Mucosa of rectum (tissue), 2 donors: ENCODE measurements around the gene MRGPRX1.

ENCODE experiments used
- H3K27ac ChIP-seq, 2 donors: one replicate each; pipeline ENCODE4 v1.7.0; 2013; ENCODE audit warnings: inconsistent platforms in 2 of 2, low read depth in 2 of 2, low read length in 2 of 2
- H3K27me3 ChIP-seq, 2 donors: one replicate each; pipeline ENCODE4 v1.7.0; 2013; ENCODE audit warnings: low read length in 2 of 2; ENCODE audit not compliant: control insufficient read depth in 2 of 2, insufficient read depth in 2 of 2
- H3K36me3 ChIP-seq, 2 donors: one replicate each; pipeline ENCODE4 v1.7.0; 2013; ENCODE audit warnings: low read length in 2 of 2; ENCODE audit not compliant: control insufficient read depth in 2 of 2, insufficient read depth in 2 of 2
- H3K4me1 ChIP-seq, 2 donors: one replicate each; pipeline ENCODE4 v1.7.0; 2013; ENCODE audit warnings: low read length in 2 of 2, mild to moderate bottlenecking in 1 of 2; ENCODE audit not compliant: control insufficient read depth in 2 of 2, insufficient read depth in 2 of 2
- H3K4me3 ChIP-seq, 2 donors: one replicate each; pipeline ENCODE4 v1.7.0; 2013; ENCODE audit warnings: low read length in 2 of 2
- H3K9ac ChIP-seq, 2 donors: one replicate each; pipeline ENCODE4 v1.7.0; 2013; ENCODE audit warnings: low read length in 2 of 2, low read depth in 1 of 2, mild to moderate bottlenecking in 1 of 2
- H3K9me3 ChIP-seq, 2 donors: one replicate each; pipeline ENCODE4 v1.7.0; 2013; ENCODE audit warnings: low read length in 2 of 2; ENCODE audit not compliant: control insufficient read depth in 2 of 2
- donor health status: healthy.
- donor health status: Normal muscosa, but diverticular disease.

Gene MRGPRX1

GRCh38 chr11:18939314-18939713, at the start of gene MRGPRX1:
Gene MRGPRX1 (minus strand): TSS chr11:18939414. CDS start chr11:18934784, 4,630 bp downstream.
- Histone ChIP-seq H3K27me3 (no peaks in the 10 kb centered on the region), H3K36me3 (no peaks in the 10 kb centered on the region), H3K27ac (no peak within 1 kb of the TSS), H3K4me1 (no peaks in the 10 kb centered on the region), H3K9me3 (no peaks in the 10 kb centered on the region), H3K4me3 (no peak within 1 kb of the TSS), H3K9ac (no peak within 1 kb of the TSS)

- H3K4me3 ChIP-seq: no peak overlapping the region
- no peaks in the 10 kb centered on the region for H3K9me3 ChIP-seq
- no peaks in the 10 kb centered on the region for H3K4me1 ChIP-seq
- H3K36me3 ChIP-seq: no peaks in the 10 kb centered on the region
- H3K9ac ChIP-seq: no peak overlapping the region
- no peak overlapping the region for H3K27ac ChIP-seq
- no peaks in the 10 kb centered on the region for H3K27me3 ChIP-seq
Measured at GRCh38 chr11:18987454-18988231, 48.4 kb upstream of the MRGPRX1 start.

- Histone ChIP-seq H3K4me3 (no peak overlapping the region), H3K27me3 (no peaks in the 10 kb centered on the region), H3K9me3 (no peaks in the 10 kb centered on the region), H3K9ac (no peak overlapping the region), H3K36me3 (no peaks in the 10 kb centered on the region), H3K4me1 (no peaks in the 10 kb centered on the region), H3K27ac (no peak overlapping the region)
Measured at GRCh38 chr11:18986744-18987143, 47.5 kb upstream of the MRGPRX1 start.

GRCh38 chr11:18981897-18982296, 42.7 kb upstream of the MRGPRX1 start:
- Histone ChIP-seq H3K4me3 (no peak overlapping the region), H3K27ac (no peak overlapping the region), H3K27me3 (no peaks in the 10 kb centered on the region), H3K9ac (no peak overlapping the region), H3K4me1 (no peaks in the 10 kb centered on the region), H3K9me3 (no peaks in the 10 kb centered on the region), H3K36me3 (no peaks in the 10 kb centered on the region)

GRCh38 chr11:18974192-18974591, 35.0 kb upstream of the MRGPRX1 start:
- Histone ChIP-seq H3K4me3 (no peak overlapping the region), H3K9me3 (no peaks in the 10 kb centered on the region), H3K27me3 (no peaks in the 10 kb centered on the region), H3K9ac (no peak overlapping the region), H3K4me1 (no peaks in the 10 kb centered on the region), H3K36me3 (no peaks in the 10 kb centered on the region), H3K27ac (no peak overlapping the region)

GRCh38 chr11:18972336-18972735, 33.1 kb upstream of the MRGPRX1 start:
- Histone ChIP-seq H3K9ac (no peak overlapping the region), H3K4me1 (no peaks in the 10 kb centered on the region), H3K36me3 (no peaks in the 10 kb centered on the region), H3K9me3 (no peaks in the 10 kb centered on the region), H3K27ac (no peak overlapping the region), H3K27me3 (no peaks in the 10 kb centered on the region), H3K4me3 (no peak overlapping the region)

GRCh38 chr11:18969720-18970119, 30.5 kb upstream of the MRGPRX1 start:
- Histone ChIP-seq H3K4me1 (no peaks in the 10 kb centered on the region), H3K27ac (no peak overlapping the region), H3K9me3 (no peaks in the 10 kb centered on the region), H3K4me3 (no peak overlapping the region), H3K27me3 (no peaks in the 10 kb centered on the region), H3K9ac (no peak overlapping the region), H3K36me3 (no peaks in the 10 kb centered on the region)

- H3K27ac ChIP-seq: no peak overlapping the region
Measured at GRCh38 chr11:18958221-18958910, 19.2 kb upstream of the MRGPRX1 start.

GRCh38 chr11:18956630-18957029, 17.4 kb upstream of the MRGPRX1 start:
- Histone ChIP-seq H3K9ac (no peak overlapping the region), H3K9me3 (no peaks in the 10 kb centered on the region)

More at GRCh38 chr11:18958221-18958910, 19.2 kb upstream of the MRGPRX1 start:
- Histone ChIP-seq H3K9me3 (no peaks in the 10 kb centered on the region), H3K4me1 (no peaks in the 10 kb centered on the region), H3K4me3 (no peak overlapping the region), H3K27me3 (no peaks in the 10 kb centered on the region), H3K9ac (no peak overlapping the region), H3K36me3 (no peaks in the 10 kb centered on the region)

GRCh38 chr11:18936002-18936673, 3.1 kb downstream of the MRGPRX1 start:
- Histone ChIP-seq H3K27ac (no peak overlapping the region), H3K27me3 (no peaks in the 10 kb centered on the region), H3K9ac (no peak overlapping the region), H3K36me3 (no peaks in the 10 kb centered on the region), H3K9me3 (no peaks in the 10 kb centered on the region), H3K4me3 (no peak overlapping the region), H3K4me1 (no peaks in the 10 kb centered on the region)

More at GRCh38 chr11:18956630-18957029, 17.4 kb upstream of the MRGPRX1 start:
- Histone ChIP-seq H3K36me3 (no peaks in the 10 kb centered on the region), H3K27ac (no peak overlapping the region), H3K27me3 (no peaks in the 10 kb centered on the region), H3K4me3 (no peak overlapping the region), H3K4me1 (no peaks in the 10 kb centered on the region)
